Measurements from ENCODE around the gene VIPR2.

DNA sequence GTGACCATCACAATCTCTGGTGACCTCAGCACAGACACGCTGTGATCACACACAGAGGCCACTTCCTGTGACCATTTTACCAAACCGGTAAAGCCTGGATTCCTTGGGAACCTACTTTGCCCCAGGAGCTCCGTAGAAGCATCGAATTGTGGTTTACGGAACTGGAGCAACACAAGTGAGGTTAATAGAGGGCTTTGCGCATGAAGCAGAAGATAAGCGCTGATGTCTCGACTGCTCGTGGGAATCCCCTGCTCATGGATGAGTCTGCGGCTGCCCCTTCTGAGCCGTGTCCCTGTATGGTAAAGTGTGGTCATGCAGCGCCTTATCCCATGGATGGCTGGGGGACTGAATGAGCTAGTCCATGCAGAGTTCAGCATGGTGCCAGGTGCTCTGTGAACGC is 53.6 kb downstream of the VIPR2 start:
- TF ChIP-seq POLR2A (IDR thresholded peaks at IDR 0.05): no peak
- TF ChIP-seq, protein P1, sequence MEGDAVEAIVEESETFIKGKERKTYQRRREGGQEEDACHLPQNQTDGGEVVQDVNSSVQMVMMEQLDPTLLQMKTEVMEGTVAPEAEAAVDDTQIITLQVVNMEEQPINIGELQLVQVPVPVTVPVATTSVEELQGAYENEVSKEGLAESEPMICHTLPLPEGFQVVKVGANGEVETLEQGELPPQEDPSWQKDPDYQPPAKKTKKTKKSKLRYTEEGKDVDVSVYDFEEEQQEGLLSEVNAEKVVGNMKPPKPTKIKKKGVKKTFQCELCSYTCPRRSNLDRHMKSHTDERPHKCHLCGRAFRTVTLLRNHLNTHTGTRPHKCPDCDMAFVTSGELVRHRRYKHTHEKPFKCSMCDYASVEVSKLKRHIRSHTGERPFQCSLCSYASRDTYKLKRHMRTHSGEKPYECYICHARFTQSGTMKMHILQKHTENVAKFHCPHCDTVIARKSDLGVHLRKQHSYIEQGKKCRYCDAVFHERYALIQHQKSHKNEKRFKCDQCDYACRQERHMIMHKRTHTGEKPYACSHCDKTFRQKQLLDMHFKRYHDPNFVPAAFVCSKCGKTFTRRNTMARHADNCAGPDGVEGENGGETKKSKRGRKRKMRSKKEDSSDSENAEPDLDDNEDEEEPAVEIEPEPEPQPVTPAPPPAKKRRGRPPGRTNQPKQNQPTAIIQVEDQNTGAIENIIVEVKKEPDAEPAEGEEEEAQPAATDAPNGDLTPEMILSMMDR (IDR thresholded peaks at IDR 0.05): no peak
- TF ChIP-seq POLR2AphosphoS5 (IDR thresholded peaks at IDR 0.05): no peak

Data from suprapubic skin (tissue), 4 donors.